MCF 10A (cell line): ENCODE data around the gene GRK3. TPM values are rescaled to one million over a fixed set of nuclear protein-coding genes. Genes with fewer than 3 reads are reported as not detected.

Source experiments
- BruUV-seq: library from RNA; stranded (reverse); fragments of 400-500 nt; replicated peaks from 2 replicates; lab custom pipeline; 2021; lab: Mats Ljungman, UMichigan
- CTCF ChIA-PET: fragments of 300-600 bp; sonication (Branson Sonifier 250); formaldehyde crosslinking; extraction: SDS; loops from one replicate; lab custom pipeline; 2021; ENCODE audit warnings: antibody characterized with exemption, inconsistent platforms; lab: Yijun Ruan, JAX
- POLR2A ChIA-PET: fragments of 300-600, 350-650 bp; sonication (Branson Sonifier 250); formaldehyde crosslinking; extraction: SDS; loops from one replicate; lab custom pipeline; 2020; ENCODE audit warnings: antibody characterized with exemption, inconsistent platforms; lab: Yijun Ruan, JAX
- DNase-seq: peaks from one replicate; pipeline ENCODE4 v3.0.0-alpha.2; 2018; ENCODE audit not compliant: unreplicated experiment
- H3K27ac Mint-ChIP-seq: one replicate; pipeline ENCODE4 v1.8.0; 2022; ENCODE audit warnings: mild to moderate bottlenecking, low read depth, mixed read lengths; ENCODE audit not compliant: unreplicated experiment
- H3K27me3 Mint-ChIP-seq: one replicate; pipeline ENCODE4 v1.8.0; 2022; ENCODE audit warnings: mixed read lengths; ENCODE audit not compliant: insufficient read depth, unreplicated experiment
- H3K36me3 Mint-ChIP-seq: one replicate; pipeline ENCODE4 v1.8.0; 2022; ENCODE audit warnings: mild to moderate bottlenecking, moderate library complexity, mixed read lengths; ENCODE audit not compliant: insufficient read depth, unreplicated experiment
- H3K4me1 Mint-ChIP-seq: one replicate; pipeline ENCODE4 v1.8.0; 2022; ENCODE audit warnings: mixed read lengths; ENCODE audit not compliant: insufficient read depth, unreplicated experiment
- H3K4me3 Mint-ChIP-seq: one replicate; pipeline ENCODE4 v1.8.0; 2022; ENCODE audit warnings: mild to moderate bottlenecking, moderate library complexity, mixed read lengths; ENCODE audit not compliant: unreplicated experiment
- H3K9me3 Mint-ChIP-seq: one replicate; pipeline ENCODE4 v1.8.0; 2022; ENCODE audit warnings: mixed read lengths; ENCODE audit not compliant: unreplicated experiment
- intact Hi-C: fragments of 100-400 bp; cut with micrococcal nuclease; formaldehyde crosslinking; loops from 2 replicates; pipeline ENCODE4 v1.14.1; 2022
- total RNA-seq: library from RNA; stranded (reverse); gene quantifications from 2 replicates; pipeline ENCODE4 v1.2.3, GENCODE V29; 2022
- TF ChIP-seq, protein P1 (sequence below): fragments of 200-600 bp; IDR thresholded peaks from one replicate; pipeline ENCODE4 v1.8.0; 2022; ENCODE audit warnings: antibody characterized with exemption, mild to moderate bottlenecking; ENCODE audit not compliant: unreplicated experiment

The GRK3 gene
- total RNA-seq, 1 experiment from 2014 or later = 7.9 TPM

DNA sequence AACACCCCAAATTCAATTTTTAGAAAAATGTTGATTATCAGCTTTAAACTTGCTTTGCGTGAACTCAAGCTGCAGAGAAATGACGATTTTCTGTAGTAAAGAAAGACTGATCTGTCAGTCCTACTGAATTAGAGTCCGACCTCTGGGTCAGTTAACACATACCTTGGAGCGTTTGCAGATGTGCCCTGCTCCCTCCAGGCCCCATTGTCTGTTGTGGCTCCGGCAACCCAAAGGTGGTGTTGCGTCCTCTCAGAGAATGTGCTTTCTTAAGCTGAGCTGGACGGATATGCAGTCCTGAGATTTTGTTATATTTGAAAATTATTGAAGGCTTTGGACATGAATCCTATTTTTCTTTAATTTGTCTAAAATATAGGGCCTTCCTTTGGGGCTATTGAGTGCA lies 146.0 kb downstream of the GRK3 start:
- Mint-ChIP-seq H3K27ac (no peak overlapping the region), H3K4me1 (no peaks in the 10 kb centered on the region), H3K4me3 (no peak overlapping the region), H3K27me3 (no peaks in the 10 kb centered on the region), H3K9me3 (no peaks in the 10 kb centered on the region), H3K36me3 (peaks cover 10% of the 10 kb centered on the region)
- ChIA-PET POLR2A (interaction anchor here (0.7 kb wide), 1 partner anchor 309 kb away, joined by 4 read pairs; no protein-coding TSS in a partner anchor), CTCF (interaction anchor here (0.7 kb wide), 2 partner anchors 152 to 214 kb away, joined by 3 read pairs; no protein-coding TSS in a partner anchor)
- TF ChIP-seq, protein P1, sequence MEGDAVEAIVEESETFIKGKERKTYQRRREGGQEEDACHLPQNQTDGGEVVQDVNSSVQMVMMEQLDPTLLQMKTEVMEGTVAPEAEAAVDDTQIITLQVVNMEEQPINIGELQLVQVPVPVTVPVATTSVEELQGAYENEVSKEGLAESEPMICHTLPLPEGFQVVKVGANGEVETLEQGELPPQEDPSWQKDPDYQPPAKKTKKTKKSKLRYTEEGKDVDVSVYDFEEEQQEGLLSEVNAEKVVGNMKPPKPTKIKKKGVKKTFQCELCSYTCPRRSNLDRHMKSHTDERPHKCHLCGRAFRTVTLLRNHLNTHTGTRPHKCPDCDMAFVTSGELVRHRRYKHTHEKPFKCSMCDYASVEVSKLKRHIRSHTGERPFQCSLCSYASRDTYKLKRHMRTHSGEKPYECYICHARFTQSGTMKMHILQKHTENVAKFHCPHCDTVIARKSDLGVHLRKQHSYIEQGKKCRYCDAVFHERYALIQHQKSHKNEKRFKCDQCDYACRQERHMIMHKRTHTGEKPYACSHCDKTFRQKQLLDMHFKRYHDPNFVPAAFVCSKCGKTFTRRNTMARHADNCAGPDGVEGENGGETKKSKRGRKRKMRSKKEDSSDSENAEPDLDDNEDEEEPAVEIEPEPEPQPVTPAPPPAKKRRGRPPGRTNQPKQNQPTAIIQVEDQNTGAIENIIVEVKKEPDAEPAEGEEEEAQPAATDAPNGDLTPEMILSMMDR = no peak
- intact Hi-C loops = no loop called here
- DNase-seq = no peak
- BruUV-seq = no TSS peak

DNA sequence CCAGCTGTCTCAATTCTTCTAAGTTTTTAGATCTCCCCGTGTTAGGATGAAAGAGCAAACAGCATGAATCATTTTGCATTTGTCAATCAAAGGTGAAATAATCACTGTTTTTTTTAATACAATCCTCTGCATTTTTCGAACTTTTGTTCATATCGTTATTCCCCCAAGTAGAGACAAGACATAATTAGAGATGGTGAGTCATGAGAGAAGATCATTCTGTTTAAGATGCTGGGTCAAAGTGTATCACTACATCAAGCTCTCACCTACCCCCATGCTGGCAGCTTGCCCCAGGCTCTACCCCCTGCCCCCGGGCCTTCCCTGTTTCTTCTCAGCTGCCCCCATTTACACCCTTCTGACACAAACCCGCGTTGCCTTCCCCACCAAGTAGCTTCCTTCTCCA lies 147.0 kb downstream of the GRK3 start:
- no TSS peak for BruUV-seq
- peaks cover 10% of the 10 kb centered on the region for H3K36me3 Mint-ChIP-seq
- no peaks in the 10 kb centered on the region for H3K27me3 Mint-ChIP-seq
- no peak overlapping the region for H3K27ac Mint-ChIP-seq
- DNase-seq = no peak
- intact Hi-C loops = no loop called here
- CTCF ChIA-PET = interaction anchor here (0.7 to 2.2 kb wide), 5 partner anchors 14 to 263 kb away, joined by 3 to 7 read pairs (median 6); no protein-coding TSS in a partner anchor
- TF ChIP-seq, protein P1 = no peak
- H3K4me1 Mint-ChIP-seq = no peaks in the 10 kb centered on the region
- POLR2A ChIA-PET = interaction anchor here (1.0 kb wide), 1 partner anchor 10 kb away, joined by 3 read pairs; no protein-coding TSS in a partner anchor
- no peak overlapping the region for H3K4me3 Mint-ChIP-seq
- no peaks in the 10 kb centered on the region for H3K9me3 Mint-ChIP-seq

DNA sequence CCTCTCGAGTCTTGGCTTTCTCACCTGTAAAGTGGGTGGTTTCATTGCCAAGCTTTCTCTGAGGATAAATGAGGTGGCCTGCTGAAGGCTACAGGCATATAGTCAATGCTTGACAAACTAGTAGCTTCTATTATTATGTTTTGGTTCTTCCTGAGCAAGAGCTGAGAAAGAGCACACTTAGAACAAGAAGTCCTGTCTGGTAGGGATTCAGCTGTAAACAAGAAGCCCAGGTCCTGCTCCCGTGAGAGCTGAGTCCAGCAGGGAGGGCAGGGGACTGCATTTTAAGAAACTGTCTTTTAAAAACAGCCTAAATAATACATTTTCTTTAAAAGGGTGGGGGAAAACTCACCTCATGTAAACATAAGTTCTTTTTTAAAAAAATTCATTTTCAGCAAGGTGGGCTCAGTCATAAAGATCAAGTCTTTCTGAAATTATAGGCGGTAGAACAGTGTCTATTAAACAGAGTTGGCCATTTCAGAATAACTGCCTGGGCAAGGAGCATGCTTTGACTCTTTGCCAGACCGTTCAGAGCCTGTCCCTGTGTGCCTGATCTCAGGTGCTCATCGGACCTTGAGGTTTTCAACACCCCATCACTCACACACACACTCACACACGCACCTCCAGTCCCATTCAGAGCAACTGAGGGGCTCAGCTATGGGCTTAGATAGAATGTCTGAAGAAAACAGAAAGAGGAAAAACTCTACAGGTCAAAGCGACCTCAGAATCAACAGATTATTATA lies 148.4 kb downstream of the GRK3 start:
- no peak for DNase-seq
- Mint-ChIP-seq H3K27ac (no peak overlapping the region), H3K9me3 (no peaks in the 10 kb centered on the region), H3K36me3 (peaks cover 10% of the 10 kb centered on the region), H3K27me3 (no peaks in the 10 kb centered on the region), H3K4me1 (no peaks in the 10 kb centered on the region), H3K4me3 (no peak overlapping the region)
- ChIA-PET CTCF (interaction anchor here (2.2 kb wide), 1 partner anchor 60 kb away, joined by 7 read pairs; no protein-coding TSS in a partner anchor), POLR2A (interaction anchor here (0.6 kb wide), 1 partner anchor 32 kb away, joined by 3 read pairs; no protein-coding TSS in a partner anchor)
- intact Hi-C loops = no loop called here
- BruUV-seq = no TSS peak
- TF ChIP-seq, protein P1 = no peak

DNA sequence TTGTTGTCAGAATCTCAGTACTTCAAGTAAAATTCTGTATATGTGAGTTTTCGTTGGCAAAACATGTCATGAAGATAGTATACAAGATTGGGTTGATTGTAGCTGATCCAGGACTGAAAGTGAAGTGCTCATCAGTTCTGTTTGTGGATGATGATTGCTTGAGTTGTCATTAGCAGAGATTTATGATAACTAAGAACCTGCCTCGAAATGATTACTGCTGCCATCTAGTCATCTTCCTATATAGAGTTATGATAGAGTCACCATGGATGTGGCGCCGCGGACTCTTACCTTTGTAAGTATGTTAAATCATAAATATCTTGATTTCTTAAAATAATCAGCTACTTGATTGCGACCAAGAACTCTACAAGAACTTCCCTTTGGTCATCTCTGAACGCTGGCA lies 149.6 kb downstream of the GRK3 start:
- Mint-ChIP-seq H3K27ac (no peak overlapping the region), H3K36me3 (peaks cover 10% of the 10 kb centered on the region), H3K27me3 (no peaks in the 10 kb centered on the region), H3K4me1 (no peaks in the 10 kb centered on the region), H3K9me3 (no peaks in the 10 kb centered on the region), H3K4me3 (no peak overlapping the region)
- POLR2A ChIA-PET = no interaction called here
- intact Hi-C loops = no loop called here
- DNase-seq = no peak
- TF ChIP-seq, protein P1 = no peak
- CTCF ChIA-PET = interaction anchor here (1.1 kb wide), 1 partner anchor 12 kb away, joined by 3 read pairs; no protein-coding TSS in a partner anchor
- no TSS peak for BruUV-seq
